ENCODE data around the gene RNF186. TPM values are rescaled to one million over a fixed set of nuclear protein-coding genes. Genes with fewer than 3 reads are reported as not detected.

Gene RNF186
- total and polyA plus RNA-seq, 2 of the 13 experiments (the other 11 are each of a cell fraction or from before 2014, with no cell fraction given), result 0.07 to 0.20 TPM

GRCh38 chr1:19835578-19835977 lies 20.5 kb upstream of the RNF186 start (continued):
- no peak for TF ChIP-seq FOXM1 (CRISPR knock-in tag; IDR thresholded peaks at IDR 0.05)

- ATAC-seq (no peak), FAIRE-seq (no peak), DNase-seq (ENCODE audit: low spot score) (no peak)
- no peak overlapping the region for H3K4me3 ChIP-seq (replicated peaks in 1 of 3; ENCODE audit: insufficient read depth in 1 of 3, low read depth in 2 of 3, low read length in 3 of 3)
- peaks cover 0 to 3% of the 10 kb centered on the region in 2 experiments; a peak in 1 of 5 replicates for H3K27me3 ChIP-seq (ENCODE audit: control insufficient read depth in 1 of 2, insufficient read depth in 2 of 2, low read length in 2 of 2)
- POLR2A ChIA-PET, result no interaction called here
- H3K36me3 ChIP-seq (replicated peaks in 1 of 2; ENCODE audit: control insufficient read depth in 1 of 2, insufficient read depth in 2 of 2, low read length in 2 of 2), result no peaks in the 10 kb centered on the region
- intact Hi-C loops (cut with micrococcal nuclease; ENCODE audit: unreplicated experiment), result no loop called here
- 3% methylated on average over 3 of the region's 3 CpGs for WGBS (ENCODE audit: low lambda C conversion rate)
- no peak overlapping the region for H2AFZ ChIP-seq (ENCODE audit: low read length)
- no peak overlapping the region for H3K27ac ChIP-seq (ENCODE audit: extremely low read length, insufficient read depth, low read length)
- BruUV-seq (replicated peaks), result no TSS peak
- no peaks in the 10 kb centered on the region for H3K9me3 ChIP-seq (ENCODE audit: low read length)
- no peak overlapping the region for H3K4me2 ChIP-seq (ENCODE audit: low read depth, low read length)
- no peak for TF ChIP-seq ZFY (CRISPR knock-in tag; IDR thresholded peaks at IDR 0.05)
- no peak for TF ChIP-seq ZNF749 (CRISPR knock-in tag; IDR thresholded peaks at IDR 0.05; ENCODE audit: borderline replicate concordance)
- TF ChIP-seq HNRNPK (IDR thresholded peaks at IDR 0.05; ENCODE audit: low read depth, low read length, poor library complexity, severe bottlenecking), result no peak
- no peak for TF ChIP-seq XRCC5 (optimal IDR thresholded peaks at IDR 0.05; ENCODE audit: low read length)
- TF ChIP-seq ZNF567 (CRISPR knock-in tag; IDR thresholded peaks at IDR 0.05; ENCODE audit: borderline replicate concordance), result no peak
- TF ChIP-seq ZNF362 (CRISPR knock-in tag; IDR thresholded peaks at IDR 0.05; ENCODE audit: borderline replicate concordance), result no peak
- no peak for TF ChIP-seq ISX (CRISPR knock-in tag; conservative IDR thresholded peaks at IDR 0.05)
- TF ChIP-seq ZFP91 (CRISPR knock-in tag; IDR thresholded peaks at IDR 0.05; ENCODE audit: borderline replicate concordance), result no peak
- TF ChIP-seq MEF2D (CRISPR knock-in tag; IDR thresholded peaks at IDR 0.05), result no peak
- H3K4me1 ChIP-seq (ENCODE audit: insufficient read depth, low read length), result no peaks in the 10 kb centered on the region
- in situ Hi-C loops (cut with HindIII; ENCODE audit: extremely low pct_ligation_motif_present, low pct_unique_long_range_greater_than_20kb), result no loop called here
- no peaks in the 10 kb centered on the region for H4K20me1 ChIP-seq (ENCODE audit: insufficient read depth, low read length)
- H3K79me2 ChIP-seq (ENCODE audit: insufficient read depth, low read length), result no peaks in the 10 kb centered on the region
- CTCF ChIA-PET (ENCODE audit: low intra/inter-chr PET ratio, low total read pairs), result no interaction called here
- H3K9ac ChIP-seq (ENCODE audit: insufficient read depth, low read depth, low read length), result no peak overlapping the region
Measured at GRCh38 chr1:19831441-19831840, 16.4 kb upstream of the RNF186 start.

Measured in HepG2 (cell line).